ENCODE measurements around the gene MSANTD2.

DNA sequence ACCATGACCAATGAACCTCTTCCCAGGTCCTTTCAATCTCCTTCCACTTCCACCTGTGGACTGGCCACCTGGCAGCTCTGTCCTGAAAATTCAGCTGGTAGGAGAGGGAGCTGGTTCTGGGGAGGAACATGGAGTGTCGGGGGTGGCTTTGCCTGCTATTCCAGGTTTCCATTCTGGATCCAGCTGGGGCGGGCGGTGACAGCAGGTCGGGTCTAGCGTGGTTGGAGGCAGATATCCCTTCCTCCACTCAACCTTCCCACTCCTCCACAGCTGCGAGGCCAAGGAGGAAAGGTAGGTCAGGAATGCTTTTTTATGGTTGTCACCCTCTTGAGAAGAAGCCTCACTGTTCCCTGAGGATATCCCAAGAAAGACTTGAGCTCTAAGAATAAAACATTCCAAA is 57.2 kb downstream of the MSANTD2 start:
- TF ChIP-seq, protein P1, sequence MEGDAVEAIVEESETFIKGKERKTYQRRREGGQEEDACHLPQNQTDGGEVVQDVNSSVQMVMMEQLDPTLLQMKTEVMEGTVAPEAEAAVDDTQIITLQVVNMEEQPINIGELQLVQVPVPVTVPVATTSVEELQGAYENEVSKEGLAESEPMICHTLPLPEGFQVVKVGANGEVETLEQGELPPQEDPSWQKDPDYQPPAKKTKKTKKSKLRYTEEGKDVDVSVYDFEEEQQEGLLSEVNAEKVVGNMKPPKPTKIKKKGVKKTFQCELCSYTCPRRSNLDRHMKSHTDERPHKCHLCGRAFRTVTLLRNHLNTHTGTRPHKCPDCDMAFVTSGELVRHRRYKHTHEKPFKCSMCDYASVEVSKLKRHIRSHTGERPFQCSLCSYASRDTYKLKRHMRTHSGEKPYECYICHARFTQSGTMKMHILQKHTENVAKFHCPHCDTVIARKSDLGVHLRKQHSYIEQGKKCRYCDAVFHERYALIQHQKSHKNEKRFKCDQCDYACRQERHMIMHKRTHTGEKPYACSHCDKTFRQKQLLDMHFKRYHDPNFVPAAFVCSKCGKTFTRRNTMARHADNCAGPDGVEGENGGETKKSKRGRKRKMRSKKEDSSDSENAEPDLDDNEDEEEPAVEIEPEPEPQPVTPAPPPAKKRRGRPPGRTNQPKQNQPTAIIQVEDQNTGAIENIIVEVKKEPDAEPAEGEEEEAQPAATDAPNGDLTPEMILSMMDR (IDR thresholded peaks at IDR 0.05) = no peak
- TF ChIP-seq POLR2A (IDR thresholded peaks at IDR 0.05) = no peak
